GM23338 (cell line): ENCODE measurements around the gene CTNS. TPM values are rescaled to one million over a fixed set of nuclear protein-coding genes. Genes with fewer than 3 reads are reported as not detected.

ENCODE experiments used
- ATAC-seq: fragments of 200-7000 bp; cut with Tn5 transposase; 3 replicates; pipeline ENCODE4 v1.9.1; 2020
- DNase-seq: peaks from one replicate; pipeline ENCODE4 v3.0.0-alpha.2; 2015; ENCODE audit warnings: low spot score
- H2AFZ ChIP-seq: fragments of 200-600 bp; sonication (generic); 2 replicates; pipeline ENCODE4 v1.8.0; 2016; ENCODE audit warnings: antibody characterized with exemption, mild to moderate bottlenecking, moderate library complexity
- H3F3A ChIP-seq: fragments of 200-600 bp; sonication (generic); replicated peaks from 2 replicates; pipeline ENCODE4 v1.8.0; 2017; ENCODE audit warnings: antibody characterized with exemption, mixed run types, low read depth
- H3K27ac ChIP-seq: fragments of 200-600 bp; sonication (generic); 2 replicates; pipeline ENCODE4 v1.6.1; 2016; ENCODE audit warnings: low read depth
- H3K27me3 ChIP-seq: fragments of 200-600 bp; sonication (generic); 2 replicates; pipeline ENCODE4 v1.8.0; 2016; ENCODE audit warnings: mild to moderate bottlenecking, mixed run types, moderate library complexity; ENCODE audit not compliant: insufficient read depth
- H3K36me3 ChIP-seq: fragments of 200-600 bp; sonication (generic); 2 replicates; pipeline ENCODE4 v1.8.0; 2016; ENCODE audit warnings: mild to moderate bottlenecking; ENCODE audit not compliant: insufficient read depth
- H3K4me1 ChIP-seq: fragments of 200-600 bp; sonication (generic); 2 replicates; pipeline ENCODE4 v1.8.0; 2016; ENCODE audit warnings: mild to moderate bottlenecking, moderate library complexity; ENCODE audit not compliant: insufficient read depth
- H3K4me2 ChIP-seq: fragments of 200-600 bp; sonication (generic); 2 replicates; pipeline ENCODE4 v1.7.1; 2017; ENCODE audit warnings: mixed run types
- H3K4me3 ChIP-seq: fragments of 200-600 bp; sonication (generic); 2 replicates; pipeline ENCODE4 v1.6.1; 2016; ENCODE audit warnings: mixed run types
- H3K79me2 ChIP-seq: fragments of 200-600 bp; sonication (generic); replicated peaks from 2 replicates; pipeline ENCODE4 v1.8.0; 2017; ENCODE audit warnings: mild to moderate bottlenecking; ENCODE audit not compliant: insufficient read depth
- H3K9me2 ChIP-seq: fragments of 200-600 bp; sonication (generic); 2 replicates; pipeline ENCODE4 v1.8.0; 2017; ENCODE audit not compliant: insufficient read depth
- H4K20me1 ChIP-seq: fragments of 200-600 bp; sonication (generic); replicated peaks from 2 replicates; pipeline ENCODE4 v1.8.0; 2017; ENCODE audit warnings: mild to moderate bottlenecking; ENCODE audit not compliant: insufficient read depth
- H3K27ac Mint-ChIP-seq: 2 replicates; pipeline ENCODE4 v1.8.0; 2020; ENCODE audit warnings: inconsistent platforms, mild to moderate bottlenecking, moderate library complexity, mixed read lengths
- H3K27me3 Mint-ChIP-seq: 3 replicates; pipeline ENCODE4 v1.8.0; 2022; ENCODE audit warnings: low read depth, mild to moderate bottlenecking, moderate library complexity, mixed read lengths, inconsistent platforms; ENCODE audit not compliant: insufficient read depth, poor library complexity
- H3K36me3 Mint-ChIP-seq: 3 replicates; pipeline ENCODE4 v1.8.0; 2021; ENCODE audit warnings: low read depth, mild to moderate bottlenecking, inconsistent platforms, moderate library complexity, mixed read lengths
- H3K4me1 Mint-ChIP-seq: 3 replicates; pipeline ENCODE4 v1.8.0; 2020; ENCODE audit warnings: mild to moderate bottlenecking, inconsistent platforms, mixed read lengths
- H3K4me3 Mint-ChIP-seq: 3 replicates; pipeline ENCODE4 v1.8.0; 2021; ENCODE audit warnings: moderate library complexity, mild to moderate bottlenecking, inconsistent platforms, mixed read lengths
- H3K9me3 Mint-ChIP-seq: 3 replicates; pipeline ENCODE4 v1.8.0; 2020; ENCODE audit warnings: moderate library complexity, mild to moderate bottlenecking, inconsistent platforms, mixed read lengths
- EZH2 ChIP-seq: fragments of 200-600 bp; sonication (generic); IDR thresholded peaks from one replicate; pipeline ENCODE4 v1.8.0; 2017; ENCODE audit warnings: antibody characterized with exemption, mild to moderate bottlenecking, low read depth; ENCODE audit not compliant: unreplicated experiment
- JUNB ChIP-seq: IDR thresholded peaks from one replicate; pipeline ENCODE4 v1.6.1; 2016; ENCODE audit warnings: antibody characterized with exemption; ENCODE audit not compliant: unreplicated experiment
- NANOG ChIP-seq: IDR thresholded peaks from 2 replicates; pipeline ENCODE4 v1.6.1; 2016; ENCODE audit warnings: antibody characterized with exemption, borderline replicate concordance
- REST ChIP-seq: IDR thresholded peaks from one replicate; pipeline ENCODE4 v1.6.1; 2018; ENCODE audit warnings: antibody characterized with exemption; ENCODE audit not compliant: unreplicated experiment
- polyA plus RNA-seq: library from polyadenylated mRNA; unstranded; fragments of >200 nt; fragmentation: Nextera tagmentation; extraction: Ambion mirVana; gene quantifications from 2 replicates; pipeline ENCODE4 v1.2.1, GENCODE V29; 2016
- total RNA-seq: library from RNA; depleted of rRNA; stranded (reverse); fragments of >200 nt; shearing (Covaris generic); gene quantifications from 2 replicates; pipeline ENCODE4 v1.2.3, GENCODE V29; 2014

CTNS gene
- total and polyA plus RNA-seq, 2 experiments from 2014 or later: 5.9 to 21.8 TPM

GRCh38 chr17:3695129-3695722 lies 58.7 kb downstream of the CTNS start:
- peak overlapping the region; percentile 91 for H3K4me2 ChIP-seq
- peaks cover 6% of the 10 kb centered on the region; the same call in 1 of the 3 replicates for H3K9me3 Mint-ChIP-seq
- no peaks in the 10 kb centered on the region for H4K20me1 ChIP-seq
- TF ChIP-seq NANOG: no peak
- no peak for TF ChIP-seq JUNB
- no peaks in the 10 kb centered on the region for H3K36me3 ChIP-seq
- H3K9me2 ChIP-seq: no peaks in the 10 kb centered on the region
- no peaks in the 10 kb centered on the region for H3K79me2 ChIP-seq
- H3K27ac Mint-ChIP-seq: no peak overlapping the region
- H2AFZ ChIP-seq: peak overlapping the region; percentile 93
- 0 out of 2 replicates have a peak, but pooled peaks cover 7% of the 10 kb centered on the region for H3F3A ChIP-seq
- peaks cover 16% of the 10 kb centered on the region; the same call in 1 of the 2 replicates for H3K4me1 ChIP-seq
- H3K4me3 Mint-ChIP-seq: peak overlapping the region; percentile 72
- H3K36me3 Mint-ChIP-seq: no peaks in the 10 kb centered on the region
- no peak; the same call in 2 of the 3 replicates for ATAC-seq
- H3K4me3 ChIP-seq: peak overlapping the region; percentile 72
- H3K27me3 ChIP-seq: peaks cover 25% of the 10 kb centered on the region
- H3K27ac ChIP-seq: no peak overlapping the region
- DNase-seq: no peak
- H3K4me1 Mint-ChIP-seq: peaks cover 7% of the 10 kb centered on the region; the same call in 2 of the 3 replicates
- H3K27me3 Mint-ChIP-seq: peaks cover 31% of the 10 kb centered on the region

- H3K27ac ChIP-seq: no peak within 1 kb of the TSS
- Mint-ChIP-seq H3K27me3 (peaks cover 31% of the 10 kb centered on the region), H3K27ac (no peak within 1 kb of the TSS), H3K9me3 (peaks cover 6% of the 10 kb centered on the region; the same call in 1 of the 3 replicates), H3K4me3 (peak within 1 kb of the TSS; percentile 80), H3K4me1 (peaks cover 7% of the 10 kb centered on the region; the same call in 2 of the 3 replicates), H3K36me3 (no peaks in the 10 kb centered on the region)
- H3K4me3 ChIP-seq: peak within 1 kb of the TSS; percentile 72
- DNase-seq (peak; percentile 75), ATAC-seq (peak; percentile 57)
- H3K9me2 ChIP-seq: no peaks in the 10 kb centered on the region
- H3K27me3 ChIP-seq: peaks cover 25% of the 10 kb centered on the region
- TF ChIP-seq EZH2: peak; percentile 44
- TF ChIP-seq REST: peak; percentile 73
- no peak for TF ChIP-seq JUNB
- H3K36me3 ChIP-seq: no peaks in the 10 kb centered on the region
- H3K79me2 ChIP-seq: no peaks in the 10 kb centered on the region
- peak within 1 kb of the TSS; percentile 93 for H2AFZ ChIP-seq
- H3K4me1 ChIP-seq: peaks cover 16% of the 10 kb centered on the region; the same call in 1 of the 2 replicates
- no peaks in the 10 kb centered on the region for H4K20me1 ChIP-seq
- 0 out of 2 replicates have a peak, but pooled peaks cover 7% of the 10 kb centered on the region for H3F3A ChIP-seq
- peak within 1 kb of the TSS; percentile 91 for H3K4me2 ChIP-seq
These were observed 59.3 kb downstream of the CTNS start, which contains the start of gene P2RX5 for GRCh38 chr17:3695723-3696411. P2RX5 (minus strand) TSS chr17:3696155; CDS start chr17:3696005, 150 bp downstream.
